Neural progenitor cell (in vitro differentiated cells): Measurements from ENCODE around the gene DSCAML1. TPM values are rescaled to one million over a fixed set of nuclear protein-coding genes. Genes with fewer than 3 reads are reported as not detected.
A peak's percentile ranks its signal among the peaks of the same experiment; 100 is the strongest.

Source experiments
- DNase-seq: peaks from one replicate; pipeline ENCODE4 v3.0.0-alpha.2; 2016; ENCODE audit warnings: low spot score
- H2AFZ ChIP-seq: fragments of 200-600 bp; sonication (generic); replicated peaks from 2 replicates; pipeline ENCODE4 v1.6.1; 2016; ENCODE audit warnings: antibody characterized with exemption
- H3F3A ChIP-seq: fragments of 200-600 bp; sonication (generic); 2 replicates; pipeline ENCODE4 v1.6.1; 2016; ENCODE audit warnings: antibody characterized with exemption, low read depth
- H3K27ac ChIP-seq: fragments of 200-600 bp; sonication (generic); 2 replicates; pipeline ENCODE4 v1.5.1; 2016; ENCODE audit warnings: mild to moderate bottlenecking
- H3K27me3 ChIP-seq: fragments of 200-600 bp; sonication (generic); 2 replicates; pipeline ENCODE4 v1.6.1; 2016; ENCODE audit warnings: mild to moderate bottlenecking, moderate library complexity
- H3K36me3 ChIP-seq: fragments of 200-600 bp; sonication (generic); 2 replicates; pipeline ENCODE4 v1.5.1; 2016
- H3K4me1 ChIP-seq: fragments of 200-600 bp; sonication (generic); 2 replicates; pipeline ENCODE4 v1.6.1; 2016; ENCODE audit warnings: mixed run types
- H3K4me2 ChIP-seq: fragments of 200-600 bp; sonication (generic); 2 replicates; pipeline ENCODE4 v1.6.1; 2016
- H3K4me3 ChIP-seq: fragments of 200-600 bp; sonication (generic); 2 replicates; pipeline ENCODE4 v1.5.1; 2016
- H3K79me2 ChIP-seq: fragments of 200-600 bp; sonication (generic); 2 replicates; pipeline ENCODE4 v1.6.1; 2016; ENCODE audit warnings: low read depth
- H3K9ac ChIP-seq: fragments of 200-600 bp; sonication (generic); 2 replicates; pipeline ENCODE4 v1.6.1; 2016
- H3K9me3 ChIP-seq: fragments of 200-600 bp; sonication (generic); 2 replicates; pipeline ENCODE4 v1.5.1; 2016; ENCODE audit warnings: low read depth
- H4K20me1 ChIP-seq: fragments of 200-600 bp; sonication (generic); 2 replicates; pipeline ENCODE4 v1.6.1; 2016; ENCODE audit warnings: low read depth
- H3K27ac Mint-ChIP-seq: 3 replicates; pipeline ENCODE4 v1.8.0; 2021; ENCODE audit warnings: mixed read lengths
- H3K27me3 Mint-ChIP-seq: 2 replicates; pipeline ENCODE4 v1.8.0; 2022; ENCODE audit warnings: low read depth, mild to moderate bottlenecking, inconsistent platforms, moderate library complexity, mixed read lengths; ENCODE audit not compliant: insufficient read depth
- H3K36me3 Mint-ChIP-seq: 3 replicates; pipeline ENCODE4 v1.8.0; 2021; ENCODE audit warnings: mixed read lengths
- H3K4me1 Mint-ChIP-seq: 3 replicates; pipeline ENCODE4 v1.8.0; 2021; ENCODE audit warnings: mixed read lengths
- H3K4me3 Mint-ChIP-seq: 3 replicates; pipeline ENCODE4 v1.8.0; 2021; ENCODE audit warnings: mild to moderate bottlenecking, moderate library complexity, mixed read lengths
- H3K9me3 Mint-ChIP-seq: 3 replicates; pipeline ENCODE4 v1.8.0; 2020; ENCODE audit warnings: mixed read lengths
- EZH2 ChIP-seq: fragments of 200-600 bp; sonication (generic); IDR thresholded peaks from 2 replicates; pipeline ENCODE4 v1.6.1; 2017; ENCODE audit warnings: antibody characterized with exemption, mild to moderate bottlenecking, moderate library complexity
- EZH2phosphoT487 ChIP-seq: fragments of 200-600 bp; sonication (generic); IDR thresholded peaks from 2 replicates; pipeline ENCODE4 v1.6.1; 2017; ENCODE audit warnings: antibody characterized with exemption
- total RNA-seq: library from RNA; depleted of rRNA; stranded (reverse); fragments of >200 nt; gene quantifications from 2 replicates; pipeline ENCODE4 v1.2.3, GENCODE V29; 2015; ENCODE audit warnings: low replicate concordance
- TF ChIP-seq, protein P1 (sequence below): fragments of 200-600 bp; sonication (generic); IDR thresholded peaks from 2 replicates; pipeline ENCODE4 v1.5.1; 2017; ENCODE audit warnings: antibody characterized with exemption, mild to moderate bottlenecking

The DSCAML1 gene
- total RNA-seq, 1 donor from 2014 or later = 0.06 TPM

DNA sequence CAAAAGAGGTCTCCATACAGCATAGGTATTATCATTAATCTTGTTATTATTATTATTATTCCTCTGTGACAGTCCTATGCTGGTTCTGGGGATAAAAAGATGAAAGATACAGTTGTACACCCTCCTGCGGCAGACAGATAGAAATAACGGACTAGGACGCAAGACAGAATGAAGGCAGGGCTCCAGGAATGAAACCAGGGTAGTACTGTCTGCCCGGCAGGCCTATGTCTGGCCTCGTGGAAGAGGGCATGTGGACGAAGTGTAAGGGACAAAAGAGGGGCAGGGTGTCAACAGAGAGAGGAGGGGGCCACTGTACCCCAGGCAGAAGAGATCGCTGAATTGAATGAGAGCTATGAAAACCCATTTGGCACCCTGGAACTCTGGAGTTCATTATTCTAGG, 25.2 kb downstream of the DSCAML1 start:
- no peaks in the 10 kb centered on the region for H3K9me3 Mint-ChIP-seq
- DNase-seq = no peak
- no peak overlapping the region for H3K4me3 Mint-ChIP-seq
- H3K4me2 ChIP-seq = no peak overlapping the region
- H3K27ac ChIP-seq = no peak overlapping the region
- H3K4me1 Mint-ChIP-seq = peaks cover 7% of the 10 kb centered on the region
- no peak overlapping the region for H3K9ac ChIP-seq
- no peaks in the 10 kb centered on the region for H3K27me3 ChIP-seq
- H3K9me3 ChIP-seq = no peaks in the 10 kb centered on the region
- peaks cover 10% of the 10 kb centered on the region for H3K27me3 Mint-ChIP-seq
- no peaks in the 10 kb centered on the region for H3K36me3 Mint-ChIP-seq
- no peaks in the 10 kb centered on the region for H3F3A ChIP-seq
- peaks cover 8% of the 10 kb centered on the region for H3K4me1 ChIP-seq
- H3K36me3 ChIP-seq = no peaks in the 10 kb centered on the region
- no peak overlapping the region for H3K4me3 ChIP-seq
- H4K20me1 ChIP-seq = no peaks in the 10 kb centered on the region
- H2AFZ ChIP-seq = no peak overlapping the region
- H3K27ac Mint-ChIP-seq = no peak overlapping the region
- no peaks in the 10 kb centered on the region for H3K79me2 ChIP-seq
- no peak for TF ChIP-seq EZH2phosphoT487
- TF ChIP-seq, protein P1, sequence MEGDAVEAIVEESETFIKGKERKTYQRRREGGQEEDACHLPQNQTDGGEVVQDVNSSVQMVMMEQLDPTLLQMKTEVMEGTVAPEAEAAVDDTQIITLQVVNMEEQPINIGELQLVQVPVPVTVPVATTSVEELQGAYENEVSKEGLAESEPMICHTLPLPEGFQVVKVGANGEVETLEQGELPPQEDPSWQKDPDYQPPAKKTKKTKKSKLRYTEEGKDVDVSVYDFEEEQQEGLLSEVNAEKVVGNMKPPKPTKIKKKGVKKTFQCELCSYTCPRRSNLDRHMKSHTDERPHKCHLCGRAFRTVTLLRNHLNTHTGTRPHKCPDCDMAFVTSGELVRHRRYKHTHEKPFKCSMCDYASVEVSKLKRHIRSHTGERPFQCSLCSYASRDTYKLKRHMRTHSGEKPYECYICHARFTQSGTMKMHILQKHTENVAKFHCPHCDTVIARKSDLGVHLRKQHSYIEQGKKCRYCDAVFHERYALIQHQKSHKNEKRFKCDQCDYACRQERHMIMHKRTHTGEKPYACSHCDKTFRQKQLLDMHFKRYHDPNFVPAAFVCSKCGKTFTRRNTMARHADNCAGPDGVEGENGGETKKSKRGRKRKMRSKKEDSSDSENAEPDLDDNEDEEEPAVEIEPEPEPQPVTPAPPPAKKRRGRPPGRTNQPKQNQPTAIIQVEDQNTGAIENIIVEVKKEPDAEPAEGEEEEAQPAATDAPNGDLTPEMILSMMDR = no peak
- TF ChIP-seq EZH2 = no peak

DNA sequence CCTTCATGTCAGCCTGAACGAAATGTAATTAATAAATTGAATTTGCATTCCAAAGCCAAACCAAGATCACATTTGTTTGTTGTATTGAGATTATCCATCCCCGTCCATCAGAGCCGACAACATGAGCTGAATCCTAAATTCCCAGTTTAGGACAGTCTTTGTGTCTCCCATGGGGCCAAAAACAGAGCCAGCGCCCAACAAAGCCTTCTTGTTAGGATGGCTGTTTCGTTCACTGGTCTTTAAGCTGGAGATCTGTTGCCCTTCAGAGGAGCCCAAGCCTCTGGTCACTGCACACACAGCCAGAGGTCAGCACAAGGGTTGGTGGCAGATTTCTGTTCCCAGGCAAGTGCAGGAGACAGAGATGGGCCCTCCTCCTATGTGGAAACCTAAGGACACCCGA, 25.8 kb downstream of the DSCAML1 start:
- Histone ChIP-seq H3K27ac (no peak overlapping the region), H3K4me1 (peaks cover 8% of the 10 kb centered on the region), H3K4me3 (no peak overlapping the region), H3K4me2 (no peak overlapping the region), H4K20me1 (no peaks in the 10 kb centered on the region), H3K36me3 (no peaks in the 10 kb centered on the region), H3K27me3 (no peaks in the 10 kb centered on the region), H3K9me3 (no peaks in the 10 kb centered on the region), H3F3A (no peaks in the 10 kb centered on the region), H3K79me2 (no peaks in the 10 kb centered on the region), H2AFZ (no peak overlapping the region), H3K9ac (no peak overlapping the region)
- no peaks in the 10 kb centered on the region for H3K36me3 Mint-ChIP-seq
- no peak overlapping the region for H3K4me3 Mint-ChIP-seq
- TF ChIP-seq, protein P1 = no peak
- TF ChIP-seq EZH2phosphoT487 = no peak
- TF ChIP-seq EZH2 = no peak
- DNase-seq = no peak
- H3K27ac Mint-ChIP-seq = no peak overlapping the region
- H3K9me3 Mint-ChIP-seq = no peaks in the 10 kb centered on the region
- H3K4me1 Mint-ChIP-seq = peaks cover 7% of the 10 kb centered on the region
- H3K27me3 Mint-ChIP-seq = peaks cover 10% of the 10 kb centered on the region

DNA sequence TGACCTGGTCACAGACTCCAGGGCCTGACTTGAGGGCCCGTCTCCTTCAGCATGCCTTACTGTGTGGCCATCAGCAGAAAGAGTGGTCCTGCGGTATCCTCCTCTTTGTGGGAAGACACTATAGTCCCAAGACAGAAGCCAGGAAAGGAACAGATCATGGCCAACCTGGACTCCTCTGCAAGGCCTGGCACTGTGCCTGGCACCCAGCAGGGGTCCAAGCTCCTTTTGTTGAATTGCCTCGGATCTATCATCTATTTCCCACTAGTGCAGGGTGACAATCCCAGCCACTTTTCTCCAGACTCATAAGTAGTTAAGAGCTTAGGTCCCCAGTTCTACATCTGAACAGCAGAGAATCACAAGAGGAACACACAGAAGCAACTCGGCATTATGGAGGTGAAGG, 27.0 kb downstream of the DSCAML1 start:
- no peaks in the 10 kb centered on the region for H3K9me3 ChIP-seq
- Mint-ChIP-seq H3K4me3 (no peak overlapping the region), H3K27me3 (peaks cover 12% of the 10 kb centered on the region), H3K4me1 (peaks cover 12% of the 10 kb centered on the region), H3K36me3 (no peaks in the 10 kb centered on the region), H3K9me3 (no peaks in the 10 kb centered on the region), H3K27ac (peak overlapping the region; percentile 88)
- TF ChIP-seq, protein P1 = no peak
- TF ChIP-seq EZH2 = no peak
- no peak for TF ChIP-seq EZH2phosphoT487
- no peak overlapping the region for H3K4me2 ChIP-seq
- H3K4me1 ChIP-seq = no peaks in the 10 kb centered on the region
- H3F3A ChIP-seq = no peaks in the 10 kb centered on the region
- H3K79me2 ChIP-seq = no peaks in the 10 kb centered on the region
- no peak overlapping the region for H3K27ac ChIP-seq
- H3K4me3 ChIP-seq = no peak overlapping the region
- no peaks in the 10 kb centered on the region for H3K36me3 ChIP-seq
- H3K27me3 ChIP-seq = no peaks in the 10 kb centered on the region
- no peak overlapping the region for H3K9ac ChIP-seq
- no peak overlapping the region for H2AFZ ChIP-seq
- no peak for DNase-seq
- H4K20me1 ChIP-seq = no peaks in the 10 kb centered on the region
